ENCODE measurements around the gene FAHD1. TPM values are rescaled to one million over a fixed set of nuclear protein-coding genes. Genes with fewer than 3 reads are reported as not detected.

The FAHD1 gene
- 40.9 and 55.3 TPM in 2 replicates for total RNA-seq (2014; rRNA removed; shearing (Covaris generic))
- 39.7 and 40.6 TPM in 2 replicates for polyA plus RNA-seq (2016; fragmentation: Nextera tagmentation; extraction: Ambion mirVana)

DNA sequence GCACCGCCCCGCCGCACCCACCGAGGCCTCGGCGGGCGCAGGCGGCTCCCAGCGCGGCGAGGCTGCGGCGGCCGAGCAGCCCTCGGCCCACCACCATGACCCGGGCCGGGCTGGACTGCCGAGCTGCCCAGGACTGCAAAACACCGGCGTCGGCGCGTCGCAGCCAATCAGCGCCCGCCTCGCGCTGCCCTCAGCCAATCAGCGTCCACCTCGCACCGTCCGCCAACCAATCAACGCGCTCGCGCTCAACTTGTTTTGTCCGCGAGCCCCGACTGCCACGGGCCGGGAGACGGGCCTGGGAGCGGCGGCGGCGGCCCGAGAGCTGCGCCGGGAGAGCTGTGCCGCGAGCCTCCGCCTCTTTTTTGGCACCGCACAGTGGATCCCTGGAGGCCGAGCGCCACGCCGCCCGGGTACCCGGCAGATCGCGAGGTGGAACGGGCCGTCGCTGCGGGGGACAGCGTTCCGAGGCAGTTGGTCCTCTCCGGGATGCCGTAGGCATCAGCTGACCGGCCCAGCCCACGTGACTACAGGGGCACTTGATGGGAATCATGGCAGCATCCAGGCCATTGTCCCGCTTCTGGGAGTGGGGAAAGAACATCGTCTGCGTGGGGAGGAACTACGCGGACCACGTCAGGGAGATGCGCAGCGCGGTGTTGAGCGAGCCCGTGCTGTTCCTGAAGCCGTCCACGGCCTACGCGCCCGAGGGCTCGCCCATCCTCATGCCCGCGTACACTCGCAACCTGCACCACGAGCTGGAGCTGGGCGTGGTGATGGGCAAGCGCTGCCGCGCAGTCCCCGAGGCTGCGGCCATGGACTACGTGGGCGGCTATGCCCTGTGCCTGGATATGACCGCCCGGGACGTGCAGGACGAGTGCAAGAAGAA is at the start of gene FAHD1, which contains the start of gene HAGH:
FAHD1 (plus strand) TSS at position 516 of the 883 bp plus-strand sequence; CDS start at position 549, 33 bp downstream.
HAGH (minus strand) TSS at position 135 of the 883 bp plus-strand sequence; CDS start at position 97, 38 bp downstream.
- Histone ChIP-seq H3K36me3 (ENCODE audit: low read depth) (0 out of 2 replicates have a peak, but pooled peaks cover 7% of the 10 kb centered on the region), H3F3A (ENCODE audit: insufficient read depth) (peaks cover 8% of the 10 kb centered on the region; the same call in 1 of the 2 replicates), H2AFZ (peak within 1 kb of the TSS; percentile 83), H3K79me2 (ENCODE audit: insufficient read depth) (peaks cover 57% of the 10 kb centered on the region), H3K9me2 (ENCODE audit: insufficient read depth) (no peaks in the 10 kb centered on the region), H3K4me1 (ENCODE audit: insufficient read depth) (peaks cover 17% of the 10 kb centered on the region), H3K9me3 (ENCODE audit: low read depth) (no peaks in the 10 kb centered on the region), H3K9ac (peak within 1 kb of the TSS; percentile 86), H3K4me2 (ENCODE audit: unreplicated experiment) (peak within 1 kb of the TSS; percentile 100), H3K27me3 (replicated peaks; ENCODE audit: insufficient read depth) (no peaks in the 10 kb centered on the region), H4K20me1 (ENCODE audit: insufficient read depth) (no peaks in the 10 kb centered on the region), H3K27ac (peak within 1 kb of the TSS; percentile 56), H3K4me3 (peak within 1 kb of the TSS; percentile 97)
- in situ Hi-C loops (cut with MboI), result no loop called here
- peak; percentile 97 for DNase-seq
- WGBS, 2 experiments (ENCODE audit: low coverage in 1 of 2, low lambda C conversion rate in 2 of 2, missing lambda C conversion rate in 2 of 2), result 0 to 2% methylated on average over 82 to 89 of the region's 104 CpGs
- no peak for TF ChIP-seq EZH2 (IDR thresholded peaks at IDR 0.05; ENCODE audit: insufficient read depth, poor library complexity, severe bottlenecking)
- no peak for TF ChIP-seq EZH2phosphoT487 (IDR thresholded peaks at IDR 0.05; ENCODE audit: insufficient read depth, low read depth)

DNA sequence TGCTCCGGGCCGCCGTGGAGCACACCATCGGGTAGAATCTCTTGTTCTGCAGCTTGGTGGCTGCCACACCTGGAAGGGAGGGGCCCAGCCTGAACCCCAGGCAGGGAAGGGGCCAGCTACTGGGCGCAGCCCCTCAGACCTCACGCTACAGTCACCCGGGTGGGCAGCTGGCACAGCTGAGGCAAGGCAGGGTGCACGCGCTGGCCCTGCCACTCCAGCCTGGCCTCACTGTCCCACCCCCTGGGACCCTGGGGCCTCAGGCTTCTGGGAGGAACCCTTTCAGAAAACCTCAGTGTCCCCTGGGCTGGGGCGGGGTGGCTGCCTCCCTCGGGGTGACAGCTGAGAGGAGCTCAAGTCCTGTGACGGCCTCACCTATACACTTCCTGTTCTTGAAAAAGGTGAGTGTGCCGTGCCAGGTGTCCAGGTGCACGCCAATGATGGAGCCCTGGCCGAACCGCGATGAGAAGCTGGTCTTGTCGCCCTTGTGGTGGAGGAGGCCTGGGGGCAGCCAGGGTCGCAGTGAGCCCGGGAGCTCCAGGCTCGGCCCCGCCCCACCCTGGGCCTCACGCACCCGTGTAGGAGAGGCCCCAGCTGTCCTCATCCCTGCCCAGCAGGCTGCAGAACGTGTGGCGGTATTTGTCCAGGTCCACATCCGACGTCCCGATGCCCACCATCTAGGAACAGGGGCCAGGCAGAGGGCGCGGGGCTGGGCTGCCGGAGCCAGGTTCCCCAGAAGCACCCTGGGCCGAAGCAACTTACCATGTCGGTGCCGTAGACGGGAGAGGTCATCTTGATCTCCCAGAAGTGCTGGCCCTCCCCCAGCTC is 49.4 kb upstream of the FAHD1 start:
- Histone ChIP-seq H3K27me3 (replicated peaks; ENCODE audit: insufficient read depth) (no peaks in the 10 kb centered on the region), H3K4me3 (no peak overlapping the region), H4K20me1 (ENCODE audit: insufficient read depth) (no peaks in the 10 kb centered on the region), H3F3A (ENCODE audit: insufficient read depth) (0 out of 2 replicates have a peak, but pooled peaks cover 5% of the 10 kb centered on the region), H3K79me2 (ENCODE audit: insufficient read depth) (peaks cover 42% of the 10 kb centered on the region), H3K4me1 (ENCODE audit: insufficient read depth) (0 out of 2 replicates have a peak, but pooled peaks cover 5% of the 10 kb centered on the region), H2AFZ (no peak overlapping the region), H3K4me2 (ENCODE audit: unreplicated experiment) (no peak overlapping the region), H3K36me3 (ENCODE audit: low read depth) (no peaks in the 10 kb centered on the region), H3K9ac (no peak overlapping the region), H3K27ac (no peak overlapping the region), H3K9me3 (ENCODE audit: low read depth) (no peaks in the 10 kb centered on the region), H3K9me2 (ENCODE audit: insufficient read depth) (no peaks in the 10 kb centered on the region)
- in situ Hi-C loops (cut with MboI), result no loop called here
- no peak for DNase-seq
- WGBS, 2 experiments (ENCODE audit: low coverage in 1 of 2, low lambda C conversion rate in 2 of 2, missing lambda C conversion rate in 2 of 2), result 82% methylated on average over 29 to 35 of the region's 36 CpGs
- no peak for TF ChIP-seq EZH2phosphoT487 (IDR thresholded peaks at IDR 0.05; ENCODE audit: insufficient read depth, low read depth)

GRCh38 chr16:1778200-1779179 is 48.5 kb upstream of the FAHD1 start:
- H3K4me2 ChIP-seq (ENCODE audit: unreplicated experiment), result no peak overlapping the region
- H2AFZ ChIP-seq, result no peak overlapping the region
- no peaks in the 10 kb centered on the region for H3K9me3 ChIP-seq (ENCODE audit: low read depth)
- 81 to 87% methylated on average over 28 to 34 of the region's 34 CpGs for WGBS, 2 experiments (ENCODE audit: low coverage in 1 of 2, low lambda C conversion rate in 2 of 2, missing lambda C conversion rate in 2 of 2)
- no peak for DNase-seq
- H3K79me2 ChIP-seq (ENCODE audit: insufficient read depth), result peaks cover 47% of the 10 kb centered on the region
- H3K36me3 ChIP-seq (ENCODE audit: low read depth), result no peaks in the 10 kb centered on the region
- TF ChIP-seq EZH2phosphoT487 (IDR thresholded peaks at IDR 0.05; ENCODE audit: insufficient read depth, low read depth) (no peak), EZH2 (IDR thresholded peaks at IDR 0.05; ENCODE audit: insufficient read depth, poor library complexity, severe bottlenecking) (no peak)
- H3K27me3 ChIP-seq (replicated peaks; ENCODE audit: insufficient read depth), result no peaks in the 10 kb centered on the region
- no peak overlapping the region for H3K4me3 ChIP-seq
- H3K27ac ChIP-seq, result no peak overlapping the region
- H3K9ac ChIP-seq, result no peak overlapping the region
- 0 out of 2 replicates have a peak, but pooled peaks cover 5% of the 10 kb centered on the region for H3K4me1 ChIP-seq (ENCODE audit: insufficient read depth)
- in situ Hi-C loops (cut with MboI), result no loop called here
- H3K9me2 ChIP-seq (ENCODE audit: insufficient read depth), result no peaks in the 10 kb centered on the region
- H4K20me1 ChIP-seq (ENCODE audit: insufficient read depth), result no peaks in the 10 kb centered on the region
- H3F3A ChIP-seq (ENCODE audit: insufficient read depth), result 0 out of 2 replicates have a peak, but pooled peaks cover 8% of the 10 kb centered on the region

All from GM23248 (cell line).